Loucy (cell line): Measurements from ENCODE around the gene CCR1.

Source experiments
- H2AFZ ChIP-seq: fragments of 200-600 bp; sonication (generic); 2 replicates; pipeline ENCODE4 v1.6.0; 2016; ENCODE audit warnings: antibody characterized with exemption, mild to moderate bottlenecking, low read length, moderate library complexity
- H3F3A ChIP-seq: fragments of 200-600 bp; 2 replicates; pipeline ENCODE4 v1.6.0; 2016; ENCODE audit warnings: antibody characterized with exemption, low read depth, mild to moderate bottlenecking
- H3K27me3 ChIP-seq: fragments of 200-600 bp; sonication (generic); 2 replicates; pipeline ENCODE4 v1.6.1; 2014; ENCODE audit warnings: low read length, mild to moderate bottlenecking; ENCODE audit not compliant: insufficient read depth, poor library complexity, severe bottlenecking
- H3K36me3 ChIP-seq: fragments of 200-600 bp; sonication (generic); 2 replicates; pipeline ENCODE4 v1.6.1; 2016; ENCODE audit warnings: low read length; ENCODE audit not compliant: insufficient read depth
- H3K4me1 ChIP-seq: fragments of 200-600 bp; sonication (generic); 2 replicates; pipeline ENCODE4 v1.5.1; 2014; ENCODE audit warnings: low read length, mild to moderate bottlenecking; ENCODE audit not compliant: insufficient read depth, poor library complexity, severe bottlenecking
- H3K4me2 ChIP-seq: fragments of 200-600 bp; sonication (generic); 2 replicates; pipeline ENCODE4 v1.6.0; 2014; ENCODE audit warnings: antibody characterized with exemption, low read length, low read depth, mild to moderate bottlenecking; ENCODE audit not compliant: poor library complexity, severe bottlenecking
- H3K4me3 ChIP-seq: fragments of 200-600 bp; sonication (generic); 2 replicates; pipeline ENCODE4 v1.5.1; 2014; ENCODE audit warnings: low read length, mild to moderate bottlenecking, mixed read lengths; ENCODE audit not compliant: poor library complexity, severe bottlenecking
- H3K79me2 ChIP-seq: fragments of 200-600 bp; sonication (generic); 2 replicates; pipeline ENCODE4 v1.6.1; 2014; ENCODE audit warnings: low read length; ENCODE audit not compliant: insufficient read depth
- H3K9ac ChIP-seq: fragments of 200-600 bp; sonication (generic); 2 replicates; pipeline ENCODE4 v1.6.0; 2014; ENCODE audit warnings: mild to moderate bottlenecking, low read depth, low read length, moderate library complexity; ENCODE audit not compliant: poor library complexity, severe bottlenecking
- H3K9me2 ChIP-seq: fragments of 200-600 bp; sonication (generic); replicated peaks from 2 replicates; pipeline ENCODE4 v1.6.1; 2016; ENCODE audit warnings: low read depth, low read length, mixed read lengths
- H3K9me3 ChIP-seq: fragments of 200-600 bp; sonication (generic); 2 replicates; pipeline ENCODE4 v1.6.1; 2014; ENCODE audit warnings: mild to moderate bottlenecking, antibody characterized with exemption, low read length, low read depth; ENCODE audit not compliant: insufficient read depth
- H4K20me1 ChIP-seq: fragments of 200-600 bp; sonication (generic); 2 replicates; pipeline ENCODE4 v1.6.0; 2014; ENCODE audit warnings: antibody characterized with exemption, low read length, mild to moderate bottlenecking; ENCODE audit not compliant: insufficient read depth, poor library complexity, severe bottlenecking
- EZH2phosphoT487 ChIP-seq: fragments of 200-600 bp; IDR thresholded peaks from 2 replicates; pipeline ENCODE4 v1.6.1; 2018; ENCODE audit warnings: antibody characterized with exemption, mild to moderate bottlenecking, moderate library complexity, borderline replicate concordance
- TF ChIP-seq, protein P1 (sequence below): fragments of 200-600 bp; sonication (generic); conservative IDR thresholded peaks from 2 replicates; pipeline ENCODE4 v1.5.1; 2014; ENCODE audit warnings: mild to moderate bottlenecking, antibody characterized with exemption, low read length

Gene CCR1

GRCh38 chr3:46218196-46218709, 10.1 kb upstream of the CCR1 start:
- no peaks in the 10 kb centered on the region for H4K20me1 ChIP-seq
- no peak for TF ChIP-seq EZH2phosphoT487
- TF ChIP-seq, protein P1, sequence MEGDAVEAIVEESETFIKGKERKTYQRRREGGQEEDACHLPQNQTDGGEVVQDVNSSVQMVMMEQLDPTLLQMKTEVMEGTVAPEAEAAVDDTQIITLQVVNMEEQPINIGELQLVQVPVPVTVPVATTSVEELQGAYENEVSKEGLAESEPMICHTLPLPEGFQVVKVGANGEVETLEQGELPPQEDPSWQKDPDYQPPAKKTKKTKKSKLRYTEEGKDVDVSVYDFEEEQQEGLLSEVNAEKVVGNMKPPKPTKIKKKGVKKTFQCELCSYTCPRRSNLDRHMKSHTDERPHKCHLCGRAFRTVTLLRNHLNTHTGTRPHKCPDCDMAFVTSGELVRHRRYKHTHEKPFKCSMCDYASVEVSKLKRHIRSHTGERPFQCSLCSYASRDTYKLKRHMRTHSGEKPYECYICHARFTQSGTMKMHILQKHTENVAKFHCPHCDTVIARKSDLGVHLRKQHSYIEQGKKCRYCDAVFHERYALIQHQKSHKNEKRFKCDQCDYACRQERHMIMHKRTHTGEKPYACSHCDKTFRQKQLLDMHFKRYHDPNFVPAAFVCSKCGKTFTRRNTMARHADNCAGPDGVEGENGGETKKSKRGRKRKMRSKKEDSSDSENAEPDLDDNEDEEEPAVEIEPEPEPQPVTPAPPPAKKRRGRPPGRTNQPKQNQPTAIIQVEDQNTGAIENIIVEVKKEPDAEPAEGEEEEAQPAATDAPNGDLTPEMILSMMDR = no peak
- no peak overlapping the region for H3K4me3 ChIP-seq
- H3K9me2 ChIP-seq = no peaks in the 10 kb centered on the region
- no peak overlapping the region for H2AFZ ChIP-seq
- no peaks in the 10 kb centered on the region for H3K79me2 ChIP-seq
- no peaks in the 10 kb centered on the region for H3K27me3 ChIP-seq
- no peaks in the 10 kb centered on the region for H3F3A ChIP-seq
- peaks cover 18% of the 10 kb centered on the region for H3K4me1 ChIP-seq
- no peak overlapping the region for H3K9ac ChIP-seq
- H3K9me3 ChIP-seq = no peaks in the 10 kb centered on the region
- no peaks in the 10 kb centered on the region for H3K36me3 ChIP-seq
- H3K4me2 ChIP-seq = no peak overlapping the region

DNA sequence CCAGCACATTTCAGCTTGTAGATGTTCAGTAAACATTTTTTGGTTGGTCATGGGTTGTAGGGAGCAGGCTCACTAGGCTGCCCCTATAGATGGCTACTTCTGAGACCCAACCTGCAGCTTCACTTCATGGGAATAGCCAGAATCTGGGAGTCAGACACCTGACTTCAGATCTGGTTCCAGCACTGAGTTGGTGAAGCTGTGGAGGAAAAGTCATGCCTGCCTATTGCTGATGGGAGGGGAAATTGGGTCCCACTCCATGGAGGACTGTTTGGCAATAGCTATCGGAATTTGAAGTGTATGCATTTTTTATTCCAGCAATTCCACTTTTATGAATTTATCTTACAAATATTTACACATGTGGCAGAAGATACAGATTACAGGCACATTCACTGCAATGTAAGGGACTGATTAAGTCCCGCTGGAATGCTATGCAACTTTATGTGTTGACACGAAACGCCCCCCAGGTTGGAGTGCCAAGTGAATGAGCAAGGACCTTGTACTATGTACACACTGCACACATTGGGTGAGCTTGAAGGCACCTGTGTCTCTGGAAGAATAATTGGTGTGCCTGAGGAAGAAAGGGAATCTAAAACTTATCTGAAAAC, 7.8 kb upstream of the CCR1 start:
- Histone ChIP-seq H3K9me3 (no peaks in the 10 kb centered on the region), H3K4me2 (no peak overlapping the region), H3K9me2 (no peaks in the 10 kb centered on the region), H3K79me2 (no peaks in the 10 kb centered on the region), H3K4me3 (no peak overlapping the region), H3K9ac (no peak overlapping the region), H2AFZ (no peak overlapping the region), H4K20me1 (no peaks in the 10 kb centered on the region), H3F3A (no peaks in the 10 kb centered on the region), H3K36me3 (no peaks in the 10 kb centered on the region), H3K27me3 (no peaks in the 10 kb centered on the region), H3K4me1 (peaks cover 28% of the 10 kb centered on the region)
- TF ChIP-seq, protein P1 = no peak
- TF ChIP-seq EZH2phosphoT487 = no peak

- Histone ChIP-seq H3K4me3 (no peak overlapping the region), H3K9ac (no peak overlapping the region), H3K4me2 (no peak overlapping the region), H3K79me2 (no peaks in the 10 kb centered on the region), H3K9me3 (no peaks in the 10 kb centered on the region), H2AFZ (peak overlapping the region; percentile 57), H3K36me3 (no peaks in the 10 kb centered on the region), H3K27me3 (no peaks in the 10 kb centered on the region), H3K9me2 (no peaks in the 10 kb centered on the region), H3K4me1 (peaks cover 28% of the 10 kb centered on the region), H3F3A (no peaks in the 10 kb centered on the region), H4K20me1 (no peaks in the 10 kb centered on the region)
- TF ChIP-seq, protein P1 = peak; percentile 80
- TF ChIP-seq EZH2phosphoT487 = no peak
These were observed 6.7 kb upstream of the CCR1 start for GRCh38 chr3:46214751-46215352.
